Colon (tissue), 2 donors: ENCODE data around the gene STARD13.
"Not testable (repeated sequence)": the region's sequence is repeated elsewhere in the genome, so short reads cannot be mapped to it uniquely, and the experiment has no call there.

Experiments used
- FAIRE-seq: peaks from 2 replicates; lab custom pipeline; 2012; peaks lifted over from hg19 to GRCh38; lab: Jason Lieb, UNC
- donor health status: control.
- donor health status: control.

Gene STARD13

GRCh38 chr13:33177340-33178208 lies 108.0 kb downstream of the STARD13 start:
- FAIRE-seq, result not testable (repeated sequence)

DNA sequence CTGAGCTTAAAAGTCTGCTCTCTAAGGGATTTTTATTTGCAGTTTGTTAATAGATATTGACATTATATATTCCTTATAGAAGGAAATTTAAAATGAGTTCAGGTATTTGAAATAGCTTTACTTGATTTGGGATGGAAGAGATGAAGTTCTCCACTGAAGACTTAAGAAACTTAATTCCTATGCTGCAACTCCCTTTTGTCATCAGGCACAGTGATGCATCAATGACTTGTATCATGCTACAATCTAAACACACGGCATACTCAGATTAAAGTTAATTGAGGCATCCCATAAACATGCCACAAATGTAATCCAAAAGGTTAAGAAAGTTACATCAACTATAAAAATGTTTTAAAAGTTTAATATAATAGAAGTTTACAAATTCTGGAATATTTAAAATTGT lies 109.0 kb downstream of the STARD13 start:
- no peak for FAIRE-seq

GRCh38 chr13:33175991-33176390 lies 109.6 kb downstream of the STARD13 start:
- no peak for FAIRE-seq

DNA sequence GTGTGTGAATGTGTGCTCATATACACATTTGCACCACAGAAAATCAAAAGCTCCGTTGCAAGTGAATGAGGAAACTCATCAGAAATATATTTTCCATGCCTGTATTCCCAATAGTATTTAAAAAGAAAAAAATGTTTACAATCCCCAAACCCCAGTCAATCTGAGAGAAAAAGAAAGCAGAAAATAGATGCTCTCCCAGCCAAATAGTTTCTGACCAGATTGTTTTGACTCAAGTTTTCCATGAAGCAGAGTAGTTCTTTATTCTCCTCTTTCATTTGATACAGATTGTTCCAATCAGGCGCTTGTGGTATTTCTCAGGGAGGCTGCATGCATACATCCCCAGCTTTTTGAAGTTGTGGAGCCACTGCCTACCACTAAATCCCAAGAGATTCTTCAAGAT lies 110.6 kb downstream of the STARD13 start:
- no peak for FAIRE-seq

DNA sequence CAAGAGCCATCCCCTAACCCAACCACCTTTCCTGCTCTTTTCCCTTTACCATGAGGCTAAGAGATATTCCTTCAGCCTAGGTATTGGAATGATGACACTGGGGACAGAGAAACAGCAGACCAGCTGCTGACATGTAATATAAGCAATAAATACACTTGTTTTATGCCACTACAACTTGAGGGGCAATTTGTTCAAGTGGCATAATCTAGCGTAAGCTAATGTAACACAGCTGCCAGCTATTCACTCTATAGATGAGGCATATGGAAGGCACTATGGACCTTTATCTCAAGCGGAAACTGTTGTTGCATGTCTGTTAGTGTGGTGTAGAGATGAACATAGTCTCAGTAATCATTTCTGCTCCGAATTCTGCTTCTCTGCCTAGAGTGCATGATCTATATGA lies 111.1 kb downstream of the STARD13 start:
- no peak for FAIRE-seq

GRCh38 chr13:33172911-33173310 lies 112.6 kb downstream of the STARD13 start:
- FAIRE-seq, result no peak

GRCh38 chr13:33172400-33172799 lies 113.2 kb downstream of the STARD13 start:
- FAIRE-seq, result no peak

- FAIRE-seq, result no peak
These were observed 116.1 kb downstream of the STARD13 start for GRCh38 chr13:33169273-33169980.

DNA sequence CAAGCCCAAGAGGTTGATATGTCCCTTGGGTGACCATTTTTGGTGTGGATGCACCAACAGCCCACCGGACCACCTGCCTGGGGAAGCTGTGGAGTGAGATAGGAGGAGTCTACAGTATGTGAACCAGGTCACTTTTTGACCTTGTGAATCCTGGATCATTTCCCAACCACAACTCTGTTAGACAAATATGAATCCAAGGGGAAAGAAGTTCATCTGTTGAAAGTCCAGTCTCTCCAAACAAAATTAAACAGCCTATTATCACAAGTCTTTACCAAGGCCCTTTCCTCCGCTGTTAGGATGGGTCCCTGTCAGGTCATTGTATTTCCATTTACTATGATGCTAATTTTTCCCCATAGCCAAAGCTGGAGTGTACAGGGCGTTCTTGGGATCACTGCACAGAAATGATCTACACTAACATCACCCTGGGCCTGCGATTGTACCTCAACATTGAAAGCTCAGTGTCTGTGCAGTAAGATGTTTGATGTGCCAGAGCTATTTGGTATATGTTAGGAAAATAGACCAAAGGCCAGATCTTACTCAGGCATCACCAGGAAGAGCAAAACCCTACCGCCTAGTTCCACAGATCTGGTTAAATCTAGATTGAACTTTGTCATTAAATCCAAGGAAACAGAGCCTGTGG lies 117.1 kb downstream of the STARD13 start:
- no peak for FAIRE-seq

GRCh38 chr13:33167491-33167890 lies 118.1 kb downstream of the STARD13 start:
- no peak for FAIRE-seq

DNA sequence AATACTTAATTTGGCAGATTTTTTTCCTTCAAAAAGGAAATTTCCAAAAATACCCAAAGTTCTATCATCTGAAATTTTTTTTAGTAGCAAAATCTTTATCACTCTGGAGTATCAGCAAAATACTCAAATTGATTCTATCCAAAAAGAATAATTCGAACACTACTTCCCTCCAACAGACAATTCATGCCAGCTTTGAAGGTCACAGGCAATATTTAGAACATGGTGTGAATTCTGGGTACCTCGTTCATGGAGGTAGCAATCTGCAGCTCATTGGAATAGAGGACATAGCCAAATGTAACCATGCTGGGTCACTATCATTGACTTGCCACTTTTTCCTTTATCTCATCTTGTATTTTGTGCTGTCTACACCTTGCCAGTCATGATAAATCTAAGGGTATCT lies 119.8 kb downstream of the STARD13 start:
- FAIRE-seq, result no peak

- no peak for FAIRE-seq
These were observed 121.2 kb downstream of the STARD13 start for GRCh38 chr13:33164331-33164730.

- FAIRE-seq, result not testable (repeated sequence)
These were observed 122.8 kb downstream of the STARD13 start for GRCh38 chr13:33162725-33163124.

- FAIRE-seq, result no peak
These were observed 126.7 kb downstream of the STARD13 start for GRCh38 chr13:33158816-33159215.

GRCh38 chr13:33158271-33158670 lies 127.3 kb downstream of the STARD13 start:
- FAIRE-seq, result no peak

DNA sequence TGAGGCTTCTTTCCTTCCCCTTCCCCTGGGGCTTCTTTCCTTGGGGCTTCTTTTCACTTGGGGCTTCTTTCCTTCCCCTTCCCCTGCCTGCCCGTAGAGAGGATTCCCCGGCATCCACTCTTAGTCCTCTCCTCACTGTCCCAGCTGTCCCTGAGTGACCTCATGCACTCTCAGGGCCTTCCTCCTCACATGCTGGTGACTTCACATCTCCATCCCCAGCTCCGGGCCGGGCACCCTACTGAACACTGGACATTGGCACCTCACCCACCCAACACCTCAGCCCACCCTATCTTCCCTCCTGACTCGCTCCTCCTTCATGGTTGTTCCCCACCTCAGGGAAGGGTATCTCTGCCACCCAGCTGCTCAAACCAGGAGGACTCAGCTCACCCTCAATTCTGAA lies 130.6 kb downstream of the STARD13 start:
- FAIRE-seq, result no peak

DNA sequence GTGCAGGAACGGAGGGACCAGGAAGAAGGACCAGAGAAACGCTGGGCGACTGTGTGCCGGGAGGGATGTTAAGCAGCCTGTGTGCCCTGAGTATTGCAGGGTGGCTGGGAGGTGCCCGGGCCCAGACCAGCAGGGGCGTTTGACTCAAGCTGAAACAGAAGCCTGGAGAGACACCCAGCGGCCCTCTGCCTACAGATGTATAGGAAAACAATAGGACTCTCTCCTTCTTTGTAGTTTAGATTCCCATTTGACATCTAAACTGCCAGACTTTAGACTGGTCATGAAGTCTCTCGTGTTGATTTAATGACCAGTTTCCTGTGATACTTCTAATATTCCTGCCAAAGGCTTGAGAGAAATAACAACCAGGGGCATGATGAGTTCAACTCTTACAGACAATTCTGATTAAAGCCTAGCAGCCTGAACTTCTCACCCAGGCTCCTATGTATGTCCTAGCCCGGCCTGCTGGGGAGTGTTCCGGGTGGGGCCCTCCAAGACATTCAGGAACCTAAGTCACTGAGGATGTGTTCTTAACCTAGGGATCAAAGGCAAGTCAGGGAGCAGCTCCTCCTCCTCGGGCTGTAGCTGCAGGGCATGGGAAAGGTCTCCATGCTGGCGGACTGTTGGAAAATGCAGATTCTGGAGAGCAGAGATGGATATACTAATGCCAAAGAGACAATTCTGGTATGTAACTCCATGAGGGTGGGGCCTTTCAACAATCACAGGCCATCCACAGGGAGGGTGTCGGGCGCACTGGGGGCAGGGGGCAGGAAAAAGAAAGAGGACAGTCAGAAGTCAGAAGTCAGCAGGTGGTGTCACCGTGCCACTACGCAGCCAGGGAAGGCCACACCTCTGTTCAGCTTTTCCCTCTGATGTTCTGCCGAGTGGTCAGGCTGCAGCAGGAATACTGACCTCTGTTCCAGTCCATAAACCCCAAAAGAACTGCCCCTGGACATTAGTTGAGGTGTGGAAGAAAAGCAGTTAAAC lies 131.8 kb downstream of the STARD13 start:
- no peak for FAIRE-seq

GRCh38 chr13:33152389-33152788 lies 133.2 kb downstream of the STARD13 start:
- no peak for FAIRE-seq

- FAIRE-seq, result no peak
These were observed 134.9 kb downstream of the STARD13 start for GRCh38 chr13:33150662-33151061.

DNA sequence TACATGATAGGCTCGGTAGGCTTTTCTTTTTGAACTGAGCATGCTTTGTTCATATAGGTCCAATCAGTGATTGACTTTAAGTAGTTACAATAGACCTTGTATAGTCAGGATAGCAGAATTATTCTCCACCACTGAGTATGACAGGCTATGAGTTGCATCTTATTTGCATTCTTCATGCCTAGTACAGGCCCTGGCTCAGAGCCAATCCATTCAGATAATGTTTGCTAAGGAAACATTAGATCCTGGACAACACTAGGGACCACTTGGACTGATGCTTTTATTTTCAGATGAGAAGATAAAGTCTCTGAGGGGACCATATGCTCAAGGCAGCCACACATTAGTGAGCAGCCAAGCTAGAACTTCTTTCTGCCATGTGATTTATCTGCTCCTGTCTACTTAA lies 135.4 kb downstream of the STARD13 start:
- no peak for FAIRE-seq

- no peak for FAIRE-seq
These were observed 137.7 kb downstream of the STARD13 start for GRCh38 chr13:33147832-33148231.
